ENCODE measurements around the gene APC2.

GRCh38 chr19:1505991-1506881, 56.3 kb downstream of the APC2 start:
- TF ChIP-seq MAX (CRISPR knock-in tag; IDR thresholded peaks at IDR 0.05) (no peak), CREB1 (CRISPR knock-in tag; IDR thresholded peaks at IDR 0.05) (no peak), ZNF671 (CRISPR knock-in tag; IDR thresholded peaks at IDR 0.05) (no peak), CTCF (IDR thresholded peaks at IDR 0.05) (no peak), HMGXB4 (CRISPR knock-in tag; IDR thresholded peaks at IDR 0.05) (no peak), NR3C1 (CRISPR knock-in tag; conservative IDR thresholded peaks at IDR 0.05; ENCODE audit: low read depth) (no peak), ESRRA (CRISPR knock-in tag; IDR thresholded peaks at IDR 0.05; ENCODE audit: borderline replicate concordance) (no peak)

Measured in WTC11 (cell line).